ENCODE results near the gene CCL28. TPM values are rescaled to one million over a fixed set of nuclear protein-coding genes. Genes with fewer than 3 reads are reported as not detected.
"Not testable (repeated sequence)": the region's sequence is repeated elsewhere in the genome, so short reads cannot be mapped to it uniquely, and the experiment has no call there.

CCL28 gene, protein sequence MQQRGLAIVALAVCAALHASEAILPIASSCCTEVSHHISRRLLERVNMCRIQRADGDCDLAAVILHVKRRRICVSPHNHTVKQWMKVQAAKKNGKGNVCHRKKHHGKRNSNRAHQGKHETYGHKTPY
- total RNA-seq = 1.0 and 1.6 TPM in 2 replicates

DNA sequence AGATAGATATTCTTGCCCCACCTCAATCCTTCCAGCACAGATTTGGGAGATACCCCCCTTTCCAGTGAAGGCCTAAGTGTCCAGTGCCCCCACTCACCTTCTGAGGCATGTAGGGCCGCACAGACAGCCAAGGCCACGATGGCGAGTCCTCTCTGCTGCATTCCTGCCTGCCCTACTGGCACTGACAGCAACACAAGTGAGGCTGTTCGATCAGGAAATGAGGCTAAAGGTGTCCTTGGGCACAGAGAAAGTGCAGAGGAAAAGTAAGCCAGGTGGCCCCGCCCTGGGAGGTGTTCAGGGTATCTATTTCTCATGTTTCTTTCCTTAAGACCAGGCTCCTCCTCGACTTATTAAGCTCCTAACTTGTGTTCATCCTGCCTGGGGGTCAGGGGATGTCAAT lies at the start of gene CCL28:
Gene CCL28, minus strand, starts transcription at position 236 of the 400 bp plus-strand sequence. Its CDS starts 75 bp downstream, at position 161.
- no peak for FAIRE-seq
- TF ChIP-seq, protein P1, sequence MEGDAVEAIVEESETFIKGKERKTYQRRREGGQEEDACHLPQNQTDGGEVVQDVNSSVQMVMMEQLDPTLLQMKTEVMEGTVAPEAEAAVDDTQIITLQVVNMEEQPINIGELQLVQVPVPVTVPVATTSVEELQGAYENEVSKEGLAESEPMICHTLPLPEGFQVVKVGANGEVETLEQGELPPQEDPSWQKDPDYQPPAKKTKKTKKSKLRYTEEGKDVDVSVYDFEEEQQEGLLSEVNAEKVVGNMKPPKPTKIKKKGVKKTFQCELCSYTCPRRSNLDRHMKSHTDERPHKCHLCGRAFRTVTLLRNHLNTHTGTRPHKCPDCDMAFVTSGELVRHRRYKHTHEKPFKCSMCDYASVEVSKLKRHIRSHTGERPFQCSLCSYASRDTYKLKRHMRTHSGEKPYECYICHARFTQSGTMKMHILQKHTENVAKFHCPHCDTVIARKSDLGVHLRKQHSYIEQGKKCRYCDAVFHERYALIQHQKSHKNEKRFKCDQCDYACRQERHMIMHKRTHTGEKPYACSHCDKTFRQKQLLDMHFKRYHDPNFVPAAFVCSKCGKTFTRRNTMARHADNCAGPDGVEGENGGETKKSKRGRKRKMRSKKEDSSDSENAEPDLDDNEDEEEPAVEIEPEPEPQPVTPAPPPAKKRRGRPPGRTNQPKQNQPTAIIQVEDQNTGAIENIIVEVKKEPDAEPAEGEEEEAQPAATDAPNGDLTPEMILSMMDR (IDR thresholded peaks at IDR 0.05; ENCODE audit: insufficient read depth, low read length, severe bottlenecking) = no peak
- Histone ChIP-seq H3K36me3 (ENCODE audit: control insufficient read depth, insufficient read depth, low read length) (no peaks in the 10 kb centered on the region), H3K27me3 (ENCODE audit: control insufficient read depth, insufficient read depth, low read length) (no peaks in the 10 kb centered on the region), H3K4me3 (ENCODE audit: low read depth, low read length) (no peak within 1 kb of the TSS)
- no peak for DNase-seq (ENCODE audit: low read depth)

DNA sequence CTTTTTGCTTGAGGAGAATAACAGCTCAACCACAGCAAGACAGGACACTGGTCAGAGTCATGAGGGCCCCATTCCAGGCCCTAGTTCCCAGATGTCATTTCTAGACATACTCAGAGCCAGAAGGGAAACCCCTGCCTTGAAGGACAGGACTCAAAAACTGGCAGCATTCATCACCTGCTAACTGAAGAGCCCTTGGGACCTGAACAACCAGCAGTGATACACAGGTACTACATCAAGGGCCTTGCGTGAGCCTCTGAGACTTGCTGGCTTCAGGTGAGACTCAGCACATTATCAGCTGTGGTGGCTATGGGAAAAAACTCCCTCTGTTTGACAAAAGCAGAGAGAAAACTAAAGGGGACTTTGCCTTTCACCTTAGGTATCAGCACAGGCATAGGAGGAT lies 48.9 kb upstream of the CCL28 start:
- H3K36me3 ChIP-seq (ENCODE audit: control insufficient read depth, insufficient read depth, low read length) = no peaks in the 10 kb centered on the region
- no peak for FAIRE-seq
- DNase-seq (ENCODE audit: low read depth) = no peak
- TF ChIP-seq, protein P1 (IDR thresholded peaks at IDR 0.05; ENCODE audit: insufficient read depth, low read length, severe bottlenecking) = no peak
- no peaks in the 10 kb centered on the region for H3K27me3 ChIP-seq (ENCODE audit: control insufficient read depth, insufficient read depth, low read length)
- H3K4me3 ChIP-seq (ENCODE audit: low read depth, low read length) = no peak overlapping the region

DNA sequence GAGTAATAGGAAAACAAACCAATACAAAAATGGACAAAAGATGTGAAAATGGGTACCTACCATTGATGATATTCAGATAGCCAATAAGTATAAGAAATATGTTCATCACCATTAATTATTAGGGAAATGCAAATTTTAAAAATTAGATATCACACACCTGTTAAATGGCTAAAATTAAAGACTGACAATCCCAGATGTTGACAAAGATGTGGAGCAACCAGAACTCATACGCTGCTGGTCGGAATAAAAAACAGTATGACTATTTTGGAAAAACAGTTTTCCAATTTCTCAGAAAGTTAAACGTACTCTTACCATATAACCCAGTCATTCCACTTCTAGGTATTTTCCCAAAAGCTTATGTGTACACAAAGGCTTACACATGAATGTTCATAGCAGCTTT lies 44.4 kb upstream of the CCL28 start:
- Histone ChIP-seq H3K4me3 (ENCODE audit: low read depth, low read length) (no peak overlapping the region), H3K27me3 (ENCODE audit: control insufficient read depth, insufficient read depth, low read length) (no peaks in the 10 kb centered on the region), H3K36me3 (ENCODE audit: control insufficient read depth, insufficient read depth, low read length) (peaks cover 2% of the 10 kb centered on the region)
- DNase-seq (ENCODE audit: low read depth) (no peak), FAIRE-seq (no peak)
- TF ChIP-seq, protein P1 (IDR thresholded peaks at IDR 0.05; ENCODE audit: insufficient read depth, low read length, severe bottlenecking) = no peak

DNA sequence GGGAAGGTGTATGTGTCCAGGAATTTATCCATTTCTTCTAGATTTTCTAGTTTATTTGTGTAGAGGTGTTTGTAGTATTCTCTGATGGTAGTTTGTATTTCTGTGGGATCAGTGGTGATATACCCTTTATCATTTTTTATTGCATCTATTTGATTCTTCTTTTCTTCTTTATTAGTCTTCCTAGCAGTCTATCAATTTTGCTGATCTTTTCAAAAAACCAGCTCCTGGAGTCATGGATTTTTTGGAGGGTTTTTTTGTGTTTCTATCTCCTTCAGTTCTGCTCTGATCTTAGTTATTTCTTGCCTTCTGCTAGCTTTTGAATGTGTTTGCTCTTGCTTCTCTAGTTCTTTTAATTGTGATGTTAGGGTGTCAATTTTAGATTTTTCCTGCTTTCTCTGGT lies 29.4 kb upstream of the CCL28 start:
- FAIRE-seq; H3K36me3 ChIP-seq (ENCODE audit: control insufficient read depth, insufficient read depth, low read length); DNase-seq (ENCODE audit: low read depth); H3K4me3 ChIP-seq (ENCODE audit: low read depth, low read length); H3K27me3 ChIP-seq (ENCODE audit: control insufficient read depth, insufficient read depth, low read length): not testable (repeated sequence)

DNA sequence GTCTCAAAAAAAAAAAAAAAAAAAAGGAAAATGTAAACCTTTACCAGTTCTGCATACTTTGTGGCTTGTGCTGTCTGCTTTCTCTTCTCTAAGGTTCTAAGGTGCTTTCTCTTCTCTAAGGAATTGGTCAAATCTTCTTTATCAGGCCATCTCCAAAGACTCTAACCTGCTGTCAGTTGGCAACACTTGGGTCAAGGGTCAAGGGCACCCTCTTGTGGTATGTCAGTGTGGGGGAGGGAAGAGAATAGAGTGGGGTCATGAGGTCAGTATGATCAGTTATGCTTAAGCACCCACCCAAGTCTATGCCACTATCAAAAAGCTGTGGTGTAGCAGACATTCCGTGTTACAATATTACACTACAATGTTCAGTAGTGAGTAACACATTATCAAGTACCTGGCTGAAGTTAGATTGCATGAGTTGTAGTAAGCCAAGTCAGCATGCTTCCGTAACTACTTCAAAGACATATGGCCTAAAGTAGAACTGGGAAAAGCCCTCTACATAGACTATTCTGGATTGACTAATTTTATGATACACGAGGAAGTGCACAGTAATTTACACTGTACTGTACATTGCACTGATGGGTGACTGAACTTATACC lies 25.0 kb upstream of the CCL28 start:
- no peak for FAIRE-seq
- TF ChIP-seq, protein P1 (IDR thresholded peaks at IDR 0.05; ENCODE audit: insufficient read depth, low read length, severe bottlenecking) = no peak
- Histone ChIP-seq H3K36me3 (ENCODE audit: control insufficient read depth, insufficient read depth, low read length) (no peaks in the 10 kb centered on the region), H3K4me3 (ENCODE audit: low read depth, low read length) (no peak overlapping the region), H3K27me3 (ENCODE audit: control insufficient read depth, insufficient read depth, low read length) (no peaks in the 10 kb centered on the region)
- no peak for DNase-seq (ENCODE audit: low read depth)

DNA sequence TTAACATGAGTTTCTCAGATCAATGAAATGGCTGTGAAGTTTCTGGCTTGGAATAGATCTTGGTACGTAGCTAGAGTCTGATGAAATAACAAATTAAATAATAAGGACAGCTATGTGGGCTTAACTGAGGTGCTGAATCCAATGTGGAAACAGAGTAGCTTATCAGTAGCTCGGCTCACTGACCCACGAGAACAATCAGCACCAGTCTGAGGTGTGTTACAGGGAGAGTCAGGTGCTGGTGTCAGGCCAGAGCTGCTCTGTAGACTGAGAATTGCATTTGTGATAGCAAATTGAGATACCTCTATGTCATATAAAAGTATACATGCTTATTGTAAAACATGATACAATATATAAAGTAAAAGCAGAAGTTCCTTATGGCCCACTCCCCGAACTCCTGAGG lies 21.2 kb upstream of the CCL28 start:
- Histone ChIP-seq H3K36me3 (ENCODE audit: control insufficient read depth, insufficient read depth, low read length) (no peaks in the 10 kb centered on the region), H3K27me3 (ENCODE audit: control insufficient read depth, insufficient read depth, low read length) (no peaks in the 10 kb centered on the region), H3K4me3 (ENCODE audit: low read depth, low read length) (no peak overlapping the region)
- FAIRE-seq (no peak), DNase-seq (ENCODE audit: low read depth) (no peak)
- TF ChIP-seq, protein P1 (IDR thresholded peaks at IDR 0.05; ENCODE audit: insufficient read depth, low read length, severe bottlenecking) = no peak
